HG03575 (cell line): Measurements from ENCODE around the gene SCTR.

Experiments
- ATAC-seq: cut with Tn5 transposase; IDR thresholded peaks from one replicate; pipeline ENCODE4 v1.9.1; 2021; ENCODE audit not compliant: unreplicated experiment, insufficient number of reproducible peaks, low FRiP score; ENCODE audit errors: extremely low read depth

Gene SCTR

GRCh38 chr2:119402106-119402505 lies 122.2 kb downstream of the SCTR start:
- no peak for ATAC-seq

- ATAC-seq: no peak
These were observed 127.1 kb downstream of the SCTR start for GRCh38 chr2:119397196-119397595.

- no peak for ATAC-seq
These were observed 130.1 kb downstream of the SCTR start for GRCh38 chr2:119393971-119394748.
